Measurements from ENCODE around the gene PRKAG2.

Gene PRKAG2

DNA sequence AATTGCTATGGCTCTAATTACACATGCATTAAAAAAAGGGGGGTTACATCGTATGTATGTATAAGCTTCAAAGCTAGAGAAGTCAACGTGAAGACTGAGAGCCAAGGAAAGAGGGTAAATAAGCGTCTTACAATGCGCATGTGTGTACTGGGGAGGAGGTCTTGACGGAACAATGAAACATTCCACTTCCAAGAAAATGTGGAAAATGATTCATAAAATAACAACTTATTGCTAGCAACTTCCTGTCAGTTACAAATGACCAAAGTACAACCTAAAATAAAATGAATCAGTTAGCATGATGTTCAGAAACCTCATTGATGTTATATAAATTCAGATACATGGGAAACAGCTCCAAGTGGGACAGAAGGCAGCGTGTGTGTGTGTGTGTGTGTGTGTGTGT lies 253.1 kb downstream of the PRKAG2 start:
- H3K9me3 ChIP-seq (ENCODE audit: control insufficient read depth, low read length) = no peaks in the 10 kb centered on the region
- H3K9ac ChIP-seq = no peak overlapping the region
- H3K27ac ChIP-seq = no peak overlapping the region
- TF ChIP-seq, protein P1, sequence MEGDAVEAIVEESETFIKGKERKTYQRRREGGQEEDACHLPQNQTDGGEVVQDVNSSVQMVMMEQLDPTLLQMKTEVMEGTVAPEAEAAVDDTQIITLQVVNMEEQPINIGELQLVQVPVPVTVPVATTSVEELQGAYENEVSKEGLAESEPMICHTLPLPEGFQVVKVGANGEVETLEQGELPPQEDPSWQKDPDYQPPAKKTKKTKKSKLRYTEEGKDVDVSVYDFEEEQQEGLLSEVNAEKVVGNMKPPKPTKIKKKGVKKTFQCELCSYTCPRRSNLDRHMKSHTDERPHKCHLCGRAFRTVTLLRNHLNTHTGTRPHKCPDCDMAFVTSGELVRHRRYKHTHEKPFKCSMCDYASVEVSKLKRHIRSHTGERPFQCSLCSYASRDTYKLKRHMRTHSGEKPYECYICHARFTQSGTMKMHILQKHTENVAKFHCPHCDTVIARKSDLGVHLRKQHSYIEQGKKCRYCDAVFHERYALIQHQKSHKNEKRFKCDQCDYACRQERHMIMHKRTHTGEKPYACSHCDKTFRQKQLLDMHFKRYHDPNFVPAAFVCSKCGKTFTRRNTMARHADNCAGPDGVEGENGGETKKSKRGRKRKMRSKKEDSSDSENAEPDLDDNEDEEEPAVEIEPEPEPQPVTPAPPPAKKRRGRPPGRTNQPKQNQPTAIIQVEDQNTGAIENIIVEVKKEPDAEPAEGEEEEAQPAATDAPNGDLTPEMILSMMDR (IDR thresholded peaks at IDR 0.05) = no peak
- H3K79me2 ChIP-seq = peaks cover 15% of the 10 kb centered on the region
- H3K27me3 ChIP-seq (ENCODE audit: control insufficient read depth, insufficient read depth, low read length) = no peaks in the 10 kb centered on the region
- peaks cover 2% of the 10 kb centered on the region for H3K4me1 ChIP-seq
- no peak overlapping the region for H3K4me2 ChIP-seq (ENCODE audit: low read length)
- H3K36me3 ChIP-seq (ENCODE audit: control insufficient read depth, insufficient read depth, low read length) = no peaks in the 10 kb centered on the region
- no peak overlapping the region for H2AFZ ChIP-seq
- H3K4me3 ChIP-seq (ENCODE audit: low read depth, low read length) = no peak overlapping the region

DNA sequence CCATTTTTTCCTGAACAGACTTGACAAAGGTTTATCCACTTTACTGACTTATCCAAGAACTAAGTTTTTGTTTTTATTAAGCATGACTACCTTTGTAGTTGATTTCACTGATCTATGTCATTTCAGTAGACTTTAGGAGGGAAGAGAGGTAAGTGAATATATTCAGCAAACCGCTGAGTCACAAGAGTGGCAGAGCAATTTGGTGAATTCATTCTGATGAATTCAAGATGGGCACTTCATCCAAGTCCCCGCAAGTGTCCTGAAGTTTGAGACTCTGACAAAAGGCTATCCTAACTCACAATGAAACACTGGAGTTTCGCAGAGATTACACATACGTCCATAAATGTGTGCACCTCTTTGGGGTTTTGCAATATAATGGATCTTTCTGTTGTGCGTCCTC lies 255.0 kb downstream of the PRKAG2 start:
- no peak overlapping the region for H3K27ac ChIP-seq

DNA sequence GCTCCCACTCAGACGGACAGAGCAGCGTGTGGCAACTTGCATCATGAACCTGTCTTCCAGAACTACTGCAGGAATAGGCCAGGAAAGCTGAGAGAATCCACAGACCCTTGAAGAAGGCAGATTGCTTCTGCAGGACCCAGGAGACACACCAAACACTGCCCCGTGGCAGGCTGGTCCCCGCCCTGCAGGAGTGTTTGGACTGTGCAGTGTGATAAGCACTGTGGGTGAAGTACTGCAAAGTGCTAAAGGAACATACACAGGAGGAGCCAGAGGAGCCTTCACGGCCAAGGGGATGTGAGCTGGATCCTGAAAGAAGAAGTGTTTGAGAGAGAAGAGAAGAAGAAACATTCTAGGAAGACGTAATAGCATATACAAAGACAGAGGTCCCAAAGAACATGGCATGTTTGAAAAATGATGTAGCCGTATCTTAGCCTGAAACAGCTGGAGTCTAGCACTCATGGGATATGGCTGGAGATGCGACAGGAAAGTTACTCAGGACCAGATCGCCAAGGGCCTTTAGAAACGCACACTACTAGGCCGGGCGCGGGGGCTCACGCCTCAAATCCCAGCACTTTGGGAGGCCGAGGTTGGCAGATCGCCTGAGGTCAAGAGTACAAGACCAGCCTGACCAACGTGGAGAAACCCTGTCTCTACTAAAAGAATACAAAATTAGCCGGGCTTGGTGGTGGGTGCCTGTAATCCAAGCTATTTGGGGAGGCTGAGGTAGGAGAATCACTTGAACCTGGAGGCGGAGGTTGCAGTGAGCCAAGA lies 260.3 kb downstream of the PRKAG2 start:
- no peak overlapping the region for H3K9ac ChIP-seq
- no peaks in the 10 kb centered on the region for H3K27me3 ChIP-seq (ENCODE audit: control insufficient read depth, insufficient read depth, low read length)
- H3K4me3 ChIP-seq (ENCODE audit: low read depth, low read length) = no peak overlapping the region
- no peak overlapping the region for H2AFZ ChIP-seq
- H3K4me2 ChIP-seq (ENCODE audit: low read length) = no peak overlapping the region
- peaks cover 20% of the 10 kb centered on the region for H3K79me2 ChIP-seq
- H3K9me3 ChIP-seq (ENCODE audit: control insufficient read depth, low read length) = no peaks in the 10 kb centered on the region
- H3K4me1 ChIP-seq = no peaks in the 10 kb centered on the region
- H3K27ac ChIP-seq = no peak overlapping the region
- H3K36me3 ChIP-seq (ENCODE audit: control insufficient read depth, insufficient read depth, low read length) = no peaks in the 10 kb centered on the region
- TF ChIP-seq, protein P1 (IDR thresholded peaks at IDR 0.05) = no peak

More for the DNA sequence above, 255.0 kb downstream of the PRKAG2 start:
- no peaks in the 10 kb centered on the region for H3K36me3 ChIP-seq (ENCODE audit: control insufficient read depth, insufficient read depth, low read length)
- no peak overlapping the region for H3K4me3 ChIP-seq (ENCODE audit: low read depth, low read length)
- no peaks in the 10 kb centered on the region for H3K27me3 ChIP-seq (ENCODE audit: control insufficient read depth, insufficient read depth, low read length)
- no peaks in the 10 kb centered on the region for H3K9me3 ChIP-seq (ENCODE audit: control insufficient read depth, low read length)
- no peak overlapping the region for H2AFZ ChIP-seq
- H3K4me1 ChIP-seq = peaks cover 2% of the 10 kb centered on the region
- H3K79me2 ChIP-seq = peaks cover 12% of the 10 kb centered on the region
- H3K9ac ChIP-seq = no peak overlapping the region
- H3K4me2 ChIP-seq (ENCODE audit: low read length) = no peak overlapping the region
- TF ChIP-seq, protein P1 (IDR thresholded peaks at IDR 0.05) = no peak

DNA sequence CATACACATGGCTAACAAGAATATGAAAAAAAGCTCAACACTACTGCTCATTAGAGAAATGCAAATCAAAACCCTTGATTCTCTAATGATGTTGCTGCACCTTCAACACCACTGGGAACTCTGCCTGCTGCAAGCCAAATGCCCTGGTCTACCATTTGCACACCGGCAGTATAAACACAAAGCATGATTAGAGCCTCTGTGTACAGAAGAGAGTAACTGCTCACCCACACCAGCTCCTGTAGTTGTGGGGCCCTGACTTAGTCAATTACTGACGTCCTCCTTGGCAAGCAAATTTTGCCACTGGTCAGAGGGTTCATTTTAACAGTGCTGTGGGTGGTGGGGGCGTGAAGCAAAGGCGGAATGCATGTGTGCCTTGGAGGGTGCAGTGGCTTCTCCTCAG lies 261.1 kb downstream of the PRKAG2 start:
- Histone ChIP-seq H3K4me2 (ENCODE audit: low read length) (no peak overlapping the region), H3K4me1 (no peaks in the 10 kb centered on the region), H3K27me3 (ENCODE audit: control insufficient read depth, insufficient read depth, low read length) (no peaks in the 10 kb centered on the region), H3K4me3 (ENCODE audit: low read depth, low read length) (no peak overlapping the region), H2AFZ (no peak overlapping the region), H3K27ac (no peak overlapping the region), H3K9me3 (ENCODE audit: control insufficient read depth, low read length) (no peaks in the 10 kb centered on the region), H3K36me3 (ENCODE audit: control insufficient read depth, insufficient read depth, low read length) (no peaks in the 10 kb centered on the region), H3K9ac (no peak overlapping the region), H3K79me2 (peaks cover 18% of the 10 kb centered on the region)
- TF ChIP-seq, protein P1 (IDR thresholded peaks at IDR 0.05) = no peak

DNA sequence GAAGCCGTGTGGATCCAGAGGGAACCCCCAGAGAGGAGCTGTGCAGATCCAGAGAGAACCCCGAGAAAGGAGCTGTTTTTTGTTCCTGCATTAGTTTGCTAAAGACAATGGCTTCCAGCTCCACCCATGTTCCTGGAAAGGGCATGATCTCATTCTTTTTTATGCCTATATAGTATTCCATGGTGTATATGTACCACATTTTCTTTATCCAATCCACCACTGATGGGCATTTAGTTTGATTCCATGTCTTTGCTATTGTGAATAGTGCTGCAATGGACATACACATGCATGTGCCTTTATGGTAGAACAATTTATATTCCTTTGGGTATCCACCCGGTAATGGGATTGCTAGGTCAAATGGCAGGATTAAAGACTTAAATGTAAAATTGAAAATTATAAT lies 261.9 kb downstream of the PRKAG2 start:
- TF ChIP-seq, protein P1 (IDR thresholded peaks at IDR 0.05) = no peak
- Histone ChIP-seq H3K27ac (no peak overlapping the region), H3K9me3 (ENCODE audit: control insufficient read depth, low read length) (no peaks in the 10 kb centered on the region), H3K4me1 (no peaks in the 10 kb centered on the region), H2AFZ (no peak overlapping the region), H3K27me3 (ENCODE audit: control insufficient read depth, insufficient read depth, low read length) (no peaks in the 10 kb centered on the region), H3K4me2 (ENCODE audit: low read length) (no peak overlapping the region), H3K4me3 (ENCODE audit: low read depth, low read length) (no peak overlapping the region), H3K79me2 (peaks cover 17% of the 10 kb centered on the region), H3K9ac (no peak overlapping the region), H3K36me3 (ENCODE audit: control insufficient read depth, insufficient read depth, low read length) (no peaks in the 10 kb centered on the region)
